HS-5 (cell line): ENCODE data around the gene TPM2.

Experiments
- DNase-seq: peaks from one replicate; pipeline ENCODE4 v3.0.0-alpha.2; 2012; ENCODE audit warnings: low read depth

Gene TPM2

DNA sequence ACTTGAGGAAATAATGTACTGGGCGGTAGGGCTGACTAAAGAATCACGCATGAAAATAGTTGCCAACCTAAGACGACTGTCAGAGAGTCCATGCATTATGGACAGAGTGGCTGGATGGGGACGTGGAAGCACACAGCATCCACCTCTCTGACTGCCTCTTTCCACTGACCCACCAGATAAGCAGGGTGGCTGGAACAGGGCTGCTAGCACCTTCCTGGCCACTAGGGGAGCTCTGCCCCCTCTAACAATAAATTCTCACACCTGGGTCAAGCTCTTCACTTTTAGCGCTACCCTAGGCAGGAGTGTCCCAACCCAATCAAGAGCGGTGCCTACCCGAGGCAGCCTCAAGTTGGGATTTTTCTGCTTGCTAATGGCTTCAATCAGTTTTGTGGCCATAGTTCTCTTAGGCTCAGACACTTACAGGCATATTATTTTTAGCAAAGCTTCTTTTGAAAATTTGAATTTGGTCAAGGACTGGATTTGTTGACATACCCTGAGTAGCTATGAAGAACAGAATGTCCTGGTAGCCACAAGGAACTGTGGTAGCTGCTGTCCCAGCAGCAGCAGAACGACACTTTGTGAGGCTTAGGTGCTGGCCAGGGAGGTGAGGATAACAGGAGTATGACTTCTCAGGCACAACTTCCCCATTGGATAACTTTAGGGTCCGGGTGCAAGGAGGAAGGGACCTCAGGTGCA lies 6.9 kb upstream of the TPM2 start:
- no peak for DNase-seq

GRCh38 chr9:35695943-35696401 lies 6.2 kb upstream of the TPM2 start:
- no peak for DNase-seq

DNA sequence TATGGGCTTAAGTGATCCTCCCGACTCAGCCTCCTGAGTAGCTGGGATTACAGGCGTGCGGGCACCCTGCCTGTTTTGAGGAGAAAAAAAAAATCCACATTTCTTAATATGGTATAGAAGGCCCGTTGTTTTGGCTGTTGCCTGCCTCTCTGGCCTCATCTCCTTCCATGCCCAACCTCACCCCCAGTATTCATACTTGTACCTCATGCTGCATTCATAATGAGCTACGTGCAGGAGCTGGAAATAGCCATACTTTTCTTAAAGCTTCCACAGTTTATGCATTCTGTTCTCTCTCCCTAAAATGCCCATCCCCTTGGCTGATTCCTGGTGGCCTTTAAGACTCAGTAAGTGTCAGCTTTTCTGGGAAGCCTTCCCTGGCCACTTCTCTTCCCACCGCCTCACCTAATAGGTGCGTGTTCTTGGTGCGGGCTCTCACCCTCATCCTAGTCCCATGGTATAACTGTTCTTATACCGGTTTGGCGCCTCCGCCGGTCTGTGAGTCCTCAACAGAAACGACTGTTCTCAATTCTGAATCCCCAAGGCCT lies 2.1 kb upstream of the TPM2 start:
- DNase-seq: no peak

GRCh38 chr9:35691334-35691650 lies 1.6 kb upstream of the TPM2 start:
- no peak for DNase-seq

GRCh38 chr9:35690614-35691333 lies 1.0 kb upstream of the TPM2 start:
- no peak for DNase-seq

DNA sequence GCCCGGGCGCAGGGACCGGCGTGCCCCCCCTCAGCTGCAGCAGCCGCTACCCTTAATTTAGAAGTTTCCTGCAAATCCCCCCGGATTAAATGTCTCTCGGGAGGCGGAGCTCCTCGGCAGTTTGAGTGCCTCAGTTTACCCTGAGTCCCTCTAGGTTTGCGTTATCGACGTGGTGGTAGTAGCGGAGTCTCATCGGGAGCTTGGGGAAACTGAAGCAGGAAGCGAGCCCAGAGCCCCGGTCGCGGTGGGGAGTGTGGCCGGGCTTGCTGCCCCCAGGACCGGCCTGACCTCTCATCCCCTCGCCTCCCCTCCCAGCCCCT lies 529 bp upstream of the TPM2 start:
- DNase-seq: no peak

- peak; percentile 75 for DNase-seq
Measured at GRCh38 chr9:35688558-35689541, 875 bp downstream of the TPM2 start.

DNA sequence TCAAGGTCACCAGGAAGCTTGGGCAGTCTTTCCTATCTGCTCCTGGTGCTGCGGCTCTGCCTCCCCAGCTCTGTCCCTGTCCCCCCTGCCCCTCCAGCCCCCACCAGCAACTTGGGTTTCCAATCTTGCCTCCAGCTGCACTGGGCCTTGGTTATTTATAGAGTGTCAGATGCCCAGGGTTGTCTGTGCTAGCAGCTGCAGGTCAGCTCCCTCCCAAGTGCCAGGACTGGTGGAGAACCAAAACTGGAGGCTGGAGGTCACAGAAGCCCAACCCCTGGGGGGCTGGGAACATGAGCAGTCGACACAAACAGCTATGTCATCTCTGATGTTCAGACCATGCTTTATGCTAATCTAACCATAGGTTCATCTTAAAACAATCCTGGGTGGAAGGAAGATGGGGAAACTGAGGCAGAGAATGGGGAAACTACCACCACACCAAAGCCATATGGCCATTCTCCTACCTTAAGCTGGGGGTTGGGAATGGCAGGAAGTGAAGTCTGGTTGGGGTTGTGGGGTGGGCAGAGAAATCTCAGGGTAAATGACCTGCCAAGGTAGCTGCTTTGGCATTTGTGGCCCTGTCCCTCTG lies 1.7 kb downstream of the TPM2 start:
- no peak for DNase-seq

DNA sequence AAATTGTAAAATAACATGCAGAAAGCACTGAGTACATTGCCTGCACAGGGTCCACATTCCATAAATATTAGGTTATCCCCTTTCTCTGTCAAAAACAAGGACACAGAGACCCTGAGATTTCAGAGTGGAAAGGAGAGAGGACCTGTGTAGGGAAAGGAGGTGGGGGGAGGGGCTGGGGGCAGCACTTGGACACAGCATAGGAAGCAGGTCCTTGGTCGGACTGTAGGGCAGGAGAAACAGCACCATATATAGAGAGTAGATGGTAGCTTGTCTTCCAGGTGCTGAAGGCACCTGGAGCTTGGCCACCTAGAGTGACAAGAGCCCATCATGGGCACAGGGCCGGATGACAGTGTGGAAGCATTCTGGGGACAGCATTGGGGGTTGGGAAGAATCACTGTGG lies 2.4 kb downstream of the TPM2 start:
- DNase-seq: no peak

DNA sequence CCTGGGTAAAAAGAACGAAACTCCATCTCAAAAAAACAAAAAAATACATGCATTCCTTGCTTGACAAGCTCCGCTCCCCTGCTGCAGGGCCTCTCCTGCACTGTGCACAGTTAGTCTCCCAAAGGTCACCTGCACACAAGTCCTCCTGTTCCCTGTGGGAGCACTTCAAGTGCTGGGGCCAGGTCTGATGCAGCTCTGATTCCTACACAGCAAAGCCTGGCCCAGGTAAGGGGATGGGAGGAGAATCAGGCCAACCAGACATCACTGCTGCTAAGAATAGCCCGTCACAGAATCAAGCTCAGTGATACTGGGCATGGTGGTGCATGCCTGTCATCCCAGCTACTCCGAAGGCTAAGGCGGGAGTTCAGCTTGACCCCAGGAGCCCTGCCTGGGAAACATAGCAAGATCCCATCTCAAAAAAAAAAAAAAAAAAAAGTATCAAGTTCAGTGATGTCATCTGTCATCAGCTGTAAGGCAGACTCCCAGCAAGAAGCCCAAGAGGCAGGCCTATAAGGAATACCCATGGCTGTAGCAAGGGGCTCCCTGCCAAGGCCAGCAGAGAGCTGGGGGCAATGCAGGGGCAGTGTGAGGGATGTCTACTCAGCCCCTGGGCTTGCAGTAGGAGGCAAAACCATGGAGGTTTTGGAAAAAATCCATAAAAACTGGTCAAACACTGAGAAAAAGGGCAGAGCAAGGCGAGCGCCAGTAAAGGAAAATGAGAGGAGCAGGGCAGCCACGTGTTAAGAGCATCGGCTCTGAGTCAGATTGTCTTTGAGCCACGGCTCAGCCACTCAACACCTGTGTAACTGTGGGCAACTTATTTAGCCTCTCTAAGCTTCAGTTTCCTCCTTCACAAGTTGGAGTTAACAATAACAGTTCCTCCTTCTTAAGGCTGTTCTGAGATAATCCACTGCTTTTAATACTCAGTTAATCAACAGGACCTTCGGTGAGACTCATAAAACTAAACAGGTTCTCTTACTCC lies 3.2 kb downstream of the TPM2 start:
- DNase-seq: no peak

GRCh38 chr9:35685506-35685905 lies 4.2 kb downstream of the TPM2 start:
- no peak for DNase-seq

- DNase-seq: no peak
Measured at GRCh38 chr9:35684921-35685320, 4.8 kb downstream of the TPM2 start.

GRCh38 chr9:35683323-35683722 lies 6.4 kb downstream of the TPM2 start:
- no peak for DNase-seq

DNA sequence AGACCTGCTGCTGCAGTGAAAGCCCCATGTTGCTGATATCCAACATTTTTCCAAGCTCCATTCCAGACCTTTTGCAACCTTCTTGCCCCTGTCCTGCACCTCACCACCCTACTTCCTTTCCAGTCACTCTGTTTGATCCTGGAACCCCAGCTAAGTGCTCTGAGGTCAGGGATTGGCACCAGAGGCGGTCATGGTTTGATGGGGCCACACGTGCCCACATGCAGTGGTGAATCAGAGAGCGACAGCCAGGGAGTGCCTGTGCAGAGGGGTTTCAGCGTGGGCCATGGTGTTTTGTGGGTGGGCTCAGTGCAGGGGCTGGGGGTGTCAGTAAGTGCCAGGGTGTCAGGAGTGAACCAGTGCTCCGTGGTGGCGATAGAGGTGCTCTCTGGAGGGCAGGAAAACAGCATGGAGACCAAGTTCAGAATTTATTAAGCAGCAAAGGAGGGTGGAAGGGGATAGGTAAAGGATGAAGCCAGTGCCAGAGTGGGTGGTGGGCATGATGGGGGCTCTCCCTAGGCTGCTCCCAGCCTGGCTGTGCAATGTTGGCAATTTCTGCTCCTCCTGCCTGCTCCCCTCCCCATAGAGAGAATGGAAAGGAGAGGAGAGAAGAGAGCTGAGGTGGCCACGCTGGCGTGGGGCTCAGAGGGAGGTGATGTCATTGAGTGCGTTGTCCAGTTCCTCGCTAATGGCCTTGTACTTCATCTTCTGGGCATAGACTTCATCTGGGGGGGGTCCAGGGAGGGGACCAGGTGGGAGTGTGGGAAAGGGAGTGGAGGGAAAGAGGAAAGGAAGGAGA lies 7.0 kb downstream of the TPM2 start:
- no peak for DNase-seq

DNA sequence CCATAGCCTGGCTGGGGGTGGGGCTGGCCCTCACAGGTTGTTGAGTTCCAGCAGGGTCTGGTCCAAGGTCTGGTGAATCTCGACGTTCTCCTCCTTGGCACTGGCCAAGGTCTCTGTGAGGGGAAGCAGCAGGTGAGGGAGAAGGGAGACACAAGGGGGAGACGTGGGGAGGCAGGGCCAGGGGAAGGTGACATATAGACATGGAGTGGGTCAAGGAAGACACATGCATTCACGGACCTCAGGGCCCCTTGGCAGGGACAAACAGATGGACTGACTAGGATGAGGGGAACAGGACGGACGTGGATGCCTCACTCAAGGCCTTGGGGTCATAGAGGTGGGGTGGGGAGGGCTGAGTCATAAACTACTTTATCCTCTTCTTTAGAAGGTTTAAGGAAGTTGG lies 7.7 kb downstream of the TPM2 start:
- no peak for DNase-seq

DNA sequence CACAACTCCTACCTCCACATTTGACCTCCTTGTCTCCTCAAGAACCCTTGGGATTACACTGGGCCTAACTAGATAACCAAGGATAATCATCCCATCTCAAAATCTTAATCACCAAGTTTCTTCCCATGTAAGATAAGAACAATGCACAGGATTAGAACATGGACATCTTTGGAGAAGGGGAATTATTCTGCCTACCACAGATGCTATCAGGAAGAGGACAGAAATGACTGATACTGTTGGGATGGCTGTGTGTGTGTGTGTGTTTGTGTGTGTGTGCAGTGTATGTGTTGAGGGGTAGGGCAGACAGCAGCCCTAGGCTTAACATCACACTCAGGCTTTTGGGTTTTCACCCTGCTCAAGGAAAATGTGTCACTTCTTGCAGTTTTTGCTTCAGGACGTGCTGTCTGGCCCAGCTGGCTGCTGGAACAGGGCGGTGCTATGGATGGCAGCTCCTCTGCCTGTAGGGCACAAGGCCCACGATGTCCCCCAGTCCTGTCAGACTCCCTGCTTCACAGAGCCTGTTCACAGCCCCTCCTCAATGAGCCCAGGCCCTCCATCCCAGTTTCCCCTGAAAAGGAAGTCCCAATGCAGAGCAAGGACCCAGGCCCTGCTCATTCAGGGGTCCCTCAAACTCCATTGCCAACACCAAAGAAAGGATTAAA lies 8.3 kb downstream of the TPM2 start:
- no peak for DNase-seq

- DNase-seq: no peak
Measured at GRCh38 chr9:35680331-35681105, 9.2 kb downstream of the TPM2 start.

GRCh38 chr9:35679766-35680330 lies 9.9 kb downstream of the TPM2 start:
- no peak for DNase-seq
